ENCODE measurements around the gene RASD2.

GRCh38 chr22:35516723-35517122 is 23.9 kb upstream of the RASD2 start:
- TF ChIP-seq CTCF (conservative IDR thresholded peaks at IDR 0.05 in 1 of 2, IDR thresholded peaks at IDR 0.05 in 1 of 2; ENCODE audit: low read depth in 1 of 2, low read length in 2 of 2) (no peak), EZH2 (IDR thresholded peaks at IDR 0.05; ENCODE audit: low read length, missing control alignments) (no peak)

All from fibroblast of lung (primary cell).